ENCODE data around the gene FEM1B. TPM values are rescaled to one million over a fixed set of nuclear protein-coding genes. Genes with fewer than 3 reads are reported as not detected.

Gene FEM1B
- total and polyA plus RNA-seq, 4 experiments from 2014 or later, result 19.0 to 49.1 (median 38.5) TPM

- intact Hi-C loops (cut with micrococcal nuclease), result no loop called here
- Mint-ChIP-seq H3K4me1 (peaks cover 4 to 5% (median 4%) of the 10 kb centered on the region in 4 donors), H3K9me3 (no peaks in the 10 kb centered on the region), H3K27me3 (peaks cover 8% of the 10 kb centered on the region in 2 donors), H3K4me3 (no peak overlapping the region), H3K27ac (no peak overlapping the region), H3K36me3 (no peaks in the 10 kb centered on the region)
- no peak overlapping the region for H3K4me3 ChIP-seq (ENCODE audit: low read length in 2 of 2)
- peaks cover 3% of the 10 kb centered on the region for H3K27me3 ChIP-seq (ENCODE audit: insufficient read depth, low read length)
- H3K4me1 ChIP-seq (ENCODE audit: insufficient read depth, low read length), result peaks cover 9% of the 10 kb centered on the region
- POLR2A ChIA-PET (ENCODE audit: partially characterized antibody), result interaction anchor here (0.6 to 3.9 kb wide), 2 partner anchors 18 to 884 kb away, joined by 3 to 60 read pairs; partner anchors contain the start of gene FEM1B
- DNase-seq, result no peak
- CTCF ChIA-PET (ENCODE audit: partially characterized antibody), result interaction anchor here (1.1 to 1.2 kb wide), 2 partner anchors 17 to 46 kb away, joined by 3 to 4 read pairs; partner anchors contain the start of gene FEM1B
- H3K36me3 ChIP-seq (ENCODE audit: insufficient read depth, low read length), result no peaks in the 10 kb centered on the region
- no peaks in the 10 kb centered on the region for H3K9me3 ChIP-seq (ENCODE audit: control insufficient read depth in 1 of 2, low read length in 2 of 2)
- no peak overlapping the region for H3K27ac ChIP-seq (ENCODE audit: low read depth, low read length)
These were observed 17.7 kb upstream of the FEM1B start for GRCh38 chr15:68259883-68260282.

DNA sequence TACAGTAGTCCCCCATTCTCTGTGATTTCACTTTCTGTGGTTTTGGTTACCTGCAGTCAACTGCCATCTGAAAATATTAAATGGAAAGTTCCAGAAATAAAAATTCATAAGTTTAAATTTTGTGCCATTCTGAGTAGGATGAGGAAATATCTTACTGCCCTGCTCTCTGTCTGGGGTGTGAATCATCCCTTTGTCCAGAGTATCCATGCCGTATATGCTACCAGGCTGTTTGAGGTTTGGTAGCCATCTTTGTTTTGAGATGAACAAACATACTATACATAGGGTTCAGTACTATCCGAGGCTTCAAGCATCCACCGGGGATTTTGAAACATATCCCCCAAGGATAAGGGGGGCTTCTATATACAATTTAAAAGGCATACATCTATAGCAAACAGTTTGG lies 16.3 kb upstream of the FEM1B start:
- Histone ChIP-seq H3K27me3 (ENCODE audit: insufficient read depth, low read length) (peaks cover 11% of the 10 kb centered on the region), H3K4me3 (ENCODE audit: low read length in 2 of 2) (no peak overlapping the region), H3K9me3 (ENCODE audit: control insufficient read depth in 1 of 2, low read length in 2 of 2) (no peaks in the 10 kb centered on the region), H3K27ac (ENCODE audit: low read depth, low read length) (no peak overlapping the region), H3K36me3 (ENCODE audit: insufficient read depth, low read length) (no peaks in the 10 kb centered on the region), H3K4me1 (ENCODE audit: insufficient read depth, low read length) (peaks cover 9% of the 10 kb centered on the region)
- Mint-ChIP-seq H3K4me1 (peaks cover 4 to 5% (median 4%) of the 10 kb centered on the region in 4 donors), H3K27me3 (peaks cover 10 to 16% of the 10 kb centered on the region in 2 donors), H3K9me3 (no peaks in the 10 kb centered on the region), H3K4me3 (no peak overlapping the region), H3K27ac (no peak overlapping the region), H3K36me3 (no peaks in the 10 kb centered on the region)
- ChIA-PET POLR2A (ENCODE audit: partially characterized antibody) (interaction anchor here (1.4 kb wide), 1 partner anchor 16 kb away, joined by 7 read pairs; the partner anchor contains the start of gene FEM1B), CTCF (ENCODE audit: partially characterized antibody) (interaction anchor here (0.7 to 0.9 kb wide), 2 partner anchors 45 kb away, joined by 3 to 4 read pairs; no protein-coding TSS in a partner anchor)
- intact Hi-C loops (cut with micrococcal nuclease), result no loop called here
- no peak for DNase-seq

DNA sequence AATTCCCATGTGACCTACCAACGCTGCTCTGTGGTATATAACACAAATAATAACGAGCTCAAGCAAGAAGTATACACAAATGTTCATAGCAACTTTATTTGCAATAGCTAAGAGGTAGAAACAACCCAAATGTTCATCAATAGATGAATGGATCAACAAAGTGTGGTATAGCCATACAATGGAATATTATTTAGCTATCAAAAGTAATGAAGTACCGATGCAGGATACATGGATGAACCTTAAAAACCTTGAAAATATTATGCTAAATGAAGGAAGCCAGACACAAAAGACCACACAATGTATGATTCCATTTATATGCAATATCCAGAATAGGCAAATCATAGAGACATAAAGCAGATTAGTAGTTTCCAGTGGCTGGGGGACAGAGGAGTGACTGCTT lies 15.6 kb upstream of the FEM1B start:
- H3K9me3 Mint-ChIP-seq, result no peaks in the 10 kb centered on the region
- H3K4me1 ChIP-seq (ENCODE audit: insufficient read depth, low read length), result peaks cover 4% of the 10 kb centered on the region
- no peak overlapping the region for H3K4me3 ChIP-seq (ENCODE audit: low read length in 2 of 2)
- DNase-seq, result no peak
- no peaks in the 10 kb centered on the region for H3K36me3 ChIP-seq (ENCODE audit: insufficient read depth, low read length)
- ChIA-PET CTCF (ENCODE audit: partially characterized antibody) (interaction anchor here (0.9 kb wide), 1 partner anchor 45 kb away, joined by 4 read pairs; no protein-coding TSS in a partner anchor), POLR2A (ENCODE audit: partially characterized antibody) (interaction anchor here (1.4 kb wide), 1 partner anchor 15 kb away, joined by 7 read pairs; the partner anchor contains the start of gene FEM1B)
- H3K36me3 Mint-ChIP-seq, result no peaks in the 10 kb centered on the region
- peaks cover 11% of the 10 kb centered on the region for H3K27me3 ChIP-seq (ENCODE audit: insufficient read depth, low read length)
- no peak overlapping the region for H3K27ac Mint-ChIP-seq
- H3K4me3 Mint-ChIP-seq, result no peak overlapping the region
- no peak overlapping the region for H3K27ac ChIP-seq (ENCODE audit: low read depth, low read length)
- H3K9me3 ChIP-seq (ENCODE audit: control insufficient read depth in 1 of 2, low read length in 2 of 2), result no peaks in the 10 kb centered on the region
- peaks cover 11 to 16% of the 10 kb centered on the region in 2 donors for H3K27me3 Mint-ChIP-seq
- peaks cover 4 to 5% (median 4%) of the 10 kb centered on the region in 4 donors for H3K4me1 Mint-ChIP-seq
- intact Hi-C loops (cut with micrococcal nuclease), result no loop called here

- Histone ChIP-seq H3K9me3 (ENCODE audit: control insufficient read depth in 1 of 2, low read length in 2 of 2) (no peaks in the 10 kb centered on the region), H3K4me3 (ENCODE audit: low read length in 2 of 2) (no peak overlapping the region), H3K4me1 (ENCODE audit: insufficient read depth, low read length) (peaks cover 4% of the 10 kb centered on the region), H3K27ac (ENCODE audit: low read depth, low read length) (no peak overlapping the region), H3K36me3 (ENCODE audit: insufficient read depth, low read length) (no peaks in the 10 kb centered on the region), H3K27me3 (ENCODE audit: insufficient read depth, low read length) (peaks cover 11% of the 10 kb centered on the region)
- Mint-ChIP-seq H3K4me1 (peaks cover 4 to 5% (median 4%) of the 10 kb centered on the region in 4 donors), H3K27me3 (peaks cover 11 to 18% of the 10 kb centered on the region in 2 donors), H3K4me3 (no peak overlapping the region), H3K36me3 (no peaks in the 10 kb centered on the region), H3K27ac (no peak overlapping the region), H3K9me3 (no peaks in the 10 kb centered on the region)
- no peak for DNase-seq
- intact Hi-C loops (cut with micrococcal nuclease), result no loop called here
- CTCF ChIA-PET (ENCODE audit: partially characterized antibody), result interaction anchor here (0.9 to 1.8 kb wide), 2 partner anchors 10 to 44 kb away, joined by 4 to 7 read pairs; no protein-coding TSS in a partner anchor
- POLR2A ChIA-PET (ENCODE audit: partially characterized antibody), result interaction anchor here (1.4 kb wide), 1 partner anchor 15 kb away, joined by 7 read pairs; the partner anchor contains the start of gene FEM1B
These were observed 14.8 kb upstream of the FEM1B start for GRCh38 chr15:68262514-68263356.

DNA sequence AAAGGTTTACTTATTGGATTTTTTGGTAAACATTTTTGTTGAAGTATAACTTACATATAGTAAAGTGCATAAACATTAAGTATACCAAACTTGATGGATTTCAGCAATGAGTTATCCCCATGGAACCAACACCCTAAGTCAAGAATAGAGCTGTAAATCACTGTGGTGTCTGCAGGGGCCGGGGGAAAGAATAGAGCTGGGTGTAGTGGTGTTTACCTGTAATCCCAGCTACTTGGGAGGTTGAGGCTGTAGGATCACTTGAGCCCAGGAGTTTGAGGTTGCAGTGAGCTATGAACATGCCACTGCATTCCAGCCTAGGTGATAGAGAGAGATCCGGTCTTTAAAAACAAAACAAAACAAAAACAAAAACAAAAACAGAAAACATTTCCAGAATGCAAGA lies 13.3 kb upstream of the FEM1B start:
- H3K27me3 Mint-ChIP-seq, result peaks cover 11 to 23% of the 10 kb centered on the region in 2 donors
- H3K27ac Mint-ChIP-seq, result no peak overlapping the region
- H3K36me3 Mint-ChIP-seq, result no peaks in the 10 kb centered on the region
- Histone ChIP-seq H3K4me3 (ENCODE audit: low read length in 2 of 2) (no peak overlapping the region), H3K27me3 (ENCODE audit: insufficient read depth, low read length) (peaks cover 11% of the 10 kb centered on the region), H3K36me3 (ENCODE audit: insufficient read depth, low read length) (no peaks in the 10 kb centered on the region), H3K27ac (ENCODE audit: low read depth, low read length) (no peak overlapping the region), H3K9me3 (ENCODE audit: control insufficient read depth in 1 of 2, low read length in 2 of 2) (no peaks in the 10 kb centered on the region), H3K4me1 (ENCODE audit: insufficient read depth, low read length) (no peaks in the 10 kb centered on the region)
- intact Hi-C loops (cut with micrococcal nuclease), result no loop called here
- H3K4me3 Mint-ChIP-seq, result no peak overlapping the region
- DNase-seq, result no peak
- H3K9me3 Mint-ChIP-seq, result no peaks in the 10 kb centered on the region
- no peaks in the 10 kb centered on the region for H3K4me1 Mint-ChIP-seq
- ChIA-PET POLR2A (ENCODE audit: partially characterized antibody) (interaction anchor here (1.4 kb wide), 1 partner anchor 13 kb away, joined by 5 read pairs; no protein-coding TSS in a partner anchor), CTCF (ENCODE audit: partially characterized antibody) (interaction anchor here (1.5 to 1.8 kb wide), 2 partner anchors 11 to 13 kb away, joined by 3 to 7 read pairs; no protein-coding TSS in a partner anchor)

DNA sequence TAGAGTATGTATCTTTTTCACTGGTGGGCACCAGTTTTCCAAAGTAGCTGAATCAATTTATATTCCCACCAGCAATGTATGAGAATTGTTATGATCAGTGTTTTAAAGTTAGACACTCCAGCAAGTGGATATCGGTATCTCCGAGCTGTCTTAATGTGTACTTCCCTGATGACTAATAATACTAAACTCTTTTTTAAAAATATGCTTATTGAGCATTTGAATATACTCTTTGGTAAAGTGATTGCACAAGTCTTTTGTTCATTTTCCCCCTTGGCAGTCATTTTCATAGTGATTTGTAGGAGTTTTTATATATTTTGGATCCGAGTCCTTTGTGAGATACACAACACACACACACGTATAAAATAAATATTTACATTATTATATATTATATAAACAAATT lies 12.5 kb upstream of the FEM1B start:
- H3K27ac ChIP-seq (ENCODE audit: low read depth, low read length), result no peak overlapping the region
- Mint-ChIP-seq H3K27me3 (peaks cover 11 to 23% of the 10 kb centered on the region in 2 donors), H3K36me3 (no peaks in the 10 kb centered on the region), H3K27ac (no peak overlapping the region), H3K4me3 (no peak overlapping the region), H3K4me1 (no peaks in the 10 kb centered on the region), H3K9me3 (no peaks in the 10 kb centered on the region)
- CTCF ChIA-PET (ENCODE audit: partially characterized antibody), result interaction anchor here (1.5 kb wide), 1 partner anchor 14 kb away, joined by 3 read pairs; no protein-coding TSS in a partner anchor
- no peaks in the 10 kb centered on the region for H3K36me3 ChIP-seq (ENCODE audit: insufficient read depth, low read length)
- no peak for DNase-seq
- intact Hi-C loops (cut with micrococcal nuclease), result no loop called here
- peaks cover 11% of the 10 kb centered on the region for H3K27me3 ChIP-seq (ENCODE audit: insufficient read depth, low read length)
- POLR2A ChIA-PET (ENCODE audit: partially characterized antibody), result interaction anchor here (1.4 kb wide), 1 partner anchor 12 kb away, joined by 5 read pairs; no protein-coding TSS in a partner anchor
- H3K9me3 ChIP-seq (ENCODE audit: control insufficient read depth in 1 of 2, low read length in 2 of 2), result no peaks in the 10 kb centered on the region
- H3K4me3 ChIP-seq (ENCODE audit: low read length in 2 of 2), result no peak overlapping the region
- no peaks in the 10 kb centered on the region for H3K4me1 ChIP-seq (ENCODE audit: insufficient read depth, low read length)

DNA sequence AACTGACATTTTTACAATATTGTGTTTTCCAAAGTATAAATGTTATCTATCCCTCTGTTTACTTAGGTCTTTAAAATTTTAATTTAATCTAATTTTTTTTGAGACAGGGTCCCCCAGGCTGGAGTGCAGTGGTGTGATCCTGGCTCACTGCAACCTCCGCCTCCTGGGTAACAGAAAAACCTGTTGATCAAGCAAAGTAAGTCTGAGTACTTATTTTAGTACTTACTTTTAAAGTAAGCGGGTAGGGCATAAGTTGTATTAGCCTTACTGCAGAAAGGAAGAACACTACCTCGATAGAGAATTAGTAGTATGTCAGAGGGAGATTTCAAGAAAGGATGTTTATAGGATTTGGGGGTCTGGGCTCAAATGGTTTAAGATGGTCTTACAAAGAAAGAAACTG lies 11.9 kb upstream of the FEM1B start:
- H3K27me3 Mint-ChIP-seq, result peaks cover 11 to 23% of the 10 kb centered on the region in 2 donors

More for the DNA sequence above, 11.9 kb upstream of the FEM1B start:
- Histone ChIP-seq H3K9me3 (ENCODE audit: control insufficient read depth in 1 of 2, low read length in 2 of 2) (no peaks in the 10 kb centered on the region), H3K4me3 (ENCODE audit: low read length in 2 of 2) (no peak overlapping the region), H3K36me3 (ENCODE audit: insufficient read depth, low read length) (no peaks in the 10 kb centered on the region), H3K4me1 (ENCODE audit: insufficient read depth, low read length) (no peaks in the 10 kb centered on the region), H3K27me3 (ENCODE audit: insufficient read depth, low read length) (peaks cover 11% of the 10 kb centered on the region), H3K27ac (ENCODE audit: low read depth, low read length) (no peak overlapping the region)
- ChIA-PET POLR2A (ENCODE audit: partially characterized antibody) (no interaction called here), CTCF (ENCODE audit: partially characterized antibody) (no interaction called here)
- no peak overlapping the region for H3K4me3 Mint-ChIP-seq
- intact Hi-C loops (cut with micrococcal nuclease), result no loop called here
- no peaks in the 10 kb centered on the region for H3K4me1 Mint-ChIP-seq
- no peak for DNase-seq
- no peak overlapping the region for H3K27ac Mint-ChIP-seq
- no peaks in the 10 kb centered on the region for H3K9me3 Mint-ChIP-seq
- no peaks in the 10 kb centered on the region for H3K36me3 Mint-ChIP-seq
